Calu3 (cell line): ENCODE results near the gene NCF4. TPM values are rescaled to one million over a fixed set of nuclear protein-coding genes. Genes with fewer than 3 reads are reported as not detected.

Experiments
- BruUV-seq: library from RNA; stranded (reverse); fragments of 400-500 nt; replicated peaks from 2 replicates; lab custom pipeline; 2021; lab: Mats Ljungman, UMichigan
- CTCF ChIA-PET: fragments of 300-600 bp; sonication (Branson Sonifier 250); formaldehyde crosslinking; loops from one replicate; lab custom pipeline; 2022; ENCODE audit warnings: antibody characterized with exemption; lab: Charles Lee
- DNase-seq: peaks from one replicate; pipeline ENCODE4 v3.0.0; 2022
- H3K27ac Mint-ChIP-seq: one replicate; pipeline ENCODE4 v1.8.0; 2022; ENCODE audit warnings: mixed read lengths; ENCODE audit not compliant: unreplicated experiment
- H3K27me3 Mint-ChIP-seq: one replicate; pipeline ENCODE4 v1.8.0; 2022; ENCODE audit warnings: mixed read lengths; ENCODE audit not compliant: unreplicated experiment
- H3K36me3 Mint-ChIP-seq: one replicate; pipeline ENCODE4 v1.8.0; 2022; ENCODE audit warnings: mild to moderate bottlenecking, moderate library complexity, mixed read lengths; ENCODE audit not compliant: insufficient read depth, unreplicated experiment
- H3K4me1 Mint-ChIP-seq: one replicate; pipeline ENCODE4 v1.8.0; 2022; ENCODE audit warnings: mild to moderate bottlenecking, low read depth, mixed read lengths; ENCODE audit not compliant: unreplicated experiment
- H3K4me3 Mint-ChIP-seq: one replicate; pipeline ENCODE4 v1.8.0; 2022; ENCODE audit warnings: mild to moderate bottlenecking, low read depth, moderate library complexity, mixed read lengths; ENCODE audit not compliant: unreplicated experiment
- H3K9me3 Mint-ChIP-seq: one replicate; pipeline ENCODE4 v1.8.0; 2022; ENCODE audit warnings: low read depth, mixed read lengths; ENCODE audit not compliant: unreplicated experiment
- intact Hi-C: fragments of 100-400 bp; cut with micrococcal nuclease; formaldehyde crosslinking; loops from one replicate; pipeline ENCODE4 v1.10.0; 2022; ENCODE audit not compliant: unreplicated experiment
- total RNA-seq: library from RNA; stranded (reverse); gene quantifications from 2 replicates; pipeline ENCODE4 v1.2.3, GENCODE V29; 2022
- TF ChIP-seq, protein P1 (sequence below): fragments of 200-600 bp; IDR thresholded peaks from one replicate; pipeline ENCODE4 v1.8.0; 2022; ENCODE audit warnings: antibody characterized with exemption; ENCODE audit not compliant: unreplicated experiment

Gene NCF4
- total RNA-seq, 1 experiment from 2014 or later, result not detected

DNA sequence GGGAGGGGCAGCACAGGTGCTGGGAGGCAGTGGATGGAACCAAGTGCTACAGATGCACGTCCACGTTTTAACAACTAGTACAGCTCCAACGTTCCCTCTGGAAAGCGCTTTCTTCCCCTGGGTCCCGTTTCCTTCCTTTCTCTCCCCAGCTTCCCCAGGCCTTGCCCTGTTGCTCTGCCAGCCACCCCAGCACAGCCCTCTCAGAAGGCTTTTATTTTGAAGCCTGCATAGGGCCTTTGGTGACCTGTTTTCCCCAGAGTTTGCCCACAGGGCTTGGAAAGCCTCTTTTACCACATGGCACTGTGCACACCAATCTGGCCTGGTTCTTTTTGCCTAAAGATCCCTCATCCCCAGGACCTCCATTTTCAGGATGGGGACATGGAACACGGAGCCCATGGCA lies 13.9 kb upstream of the NCF4 start:
- DNase-seq, result no peak
- no TSS peak for BruUV-seq
- intact Hi-C loops, result no loop called here
- TF ChIP-seq, protein P1, sequence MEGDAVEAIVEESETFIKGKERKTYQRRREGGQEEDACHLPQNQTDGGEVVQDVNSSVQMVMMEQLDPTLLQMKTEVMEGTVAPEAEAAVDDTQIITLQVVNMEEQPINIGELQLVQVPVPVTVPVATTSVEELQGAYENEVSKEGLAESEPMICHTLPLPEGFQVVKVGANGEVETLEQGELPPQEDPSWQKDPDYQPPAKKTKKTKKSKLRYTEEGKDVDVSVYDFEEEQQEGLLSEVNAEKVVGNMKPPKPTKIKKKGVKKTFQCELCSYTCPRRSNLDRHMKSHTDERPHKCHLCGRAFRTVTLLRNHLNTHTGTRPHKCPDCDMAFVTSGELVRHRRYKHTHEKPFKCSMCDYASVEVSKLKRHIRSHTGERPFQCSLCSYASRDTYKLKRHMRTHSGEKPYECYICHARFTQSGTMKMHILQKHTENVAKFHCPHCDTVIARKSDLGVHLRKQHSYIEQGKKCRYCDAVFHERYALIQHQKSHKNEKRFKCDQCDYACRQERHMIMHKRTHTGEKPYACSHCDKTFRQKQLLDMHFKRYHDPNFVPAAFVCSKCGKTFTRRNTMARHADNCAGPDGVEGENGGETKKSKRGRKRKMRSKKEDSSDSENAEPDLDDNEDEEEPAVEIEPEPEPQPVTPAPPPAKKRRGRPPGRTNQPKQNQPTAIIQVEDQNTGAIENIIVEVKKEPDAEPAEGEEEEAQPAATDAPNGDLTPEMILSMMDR, result no peak
- Mint-ChIP-seq H3K9me3 (no peaks in the 10 kb centered on the region), H3K27ac (no peak overlapping the region), H3K4me1 (no peaks in the 10 kb centered on the region), H3K36me3 (no peaks in the 10 kb centered on the region), H3K27me3 (peaks cover 100% of the 10 kb centered on the region), H3K4me3 (no peak overlapping the region)
- CTCF ChIA-PET, result no interaction called here

DNA sequence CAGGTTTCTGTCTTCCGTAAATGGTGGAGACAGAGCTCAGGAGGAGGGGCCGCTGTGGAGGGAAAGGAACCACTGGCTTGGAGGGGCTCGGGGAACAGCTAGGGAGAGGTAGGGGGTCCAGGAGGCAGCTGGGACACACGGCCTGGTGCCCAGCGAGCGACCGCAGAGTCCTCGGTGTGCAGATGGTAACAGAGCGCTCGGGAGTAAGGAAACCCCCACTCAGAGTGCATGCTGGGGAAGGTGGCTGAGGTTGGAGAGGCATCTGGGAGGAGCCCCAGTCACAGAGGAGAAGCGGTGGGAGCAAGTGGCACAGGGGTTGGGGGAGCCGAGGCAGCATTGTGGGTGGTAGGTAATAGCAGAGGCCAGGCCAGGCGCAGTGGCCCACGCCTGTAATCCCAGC lies 10.8 kb upstream of the NCF4 start:
- CTCF ChIA-PET, result interaction anchor here (0.6 kb wide), 1 partner anchor 304 kb away, joined by 5 read pairs; no protein-coding TSS in a partner anchor
- intact Hi-C loops, result no loop called here
- DNase-seq, result no peak
- Mint-ChIP-seq H3K9me3 (no peaks in the 10 kb centered on the region), H3K4me1 (peaks cover 7% of the 10 kb centered on the region), H3K27me3 (peaks cover 89% of the 10 kb centered on the region), H3K36me3 (no peaks in the 10 kb centered on the region), H3K27ac (no peak overlapping the region), H3K4me3 (no peak overlapping the region)
- no TSS peak for BruUV-seq
- TF ChIP-seq, protein P1, result no peak

DNA sequence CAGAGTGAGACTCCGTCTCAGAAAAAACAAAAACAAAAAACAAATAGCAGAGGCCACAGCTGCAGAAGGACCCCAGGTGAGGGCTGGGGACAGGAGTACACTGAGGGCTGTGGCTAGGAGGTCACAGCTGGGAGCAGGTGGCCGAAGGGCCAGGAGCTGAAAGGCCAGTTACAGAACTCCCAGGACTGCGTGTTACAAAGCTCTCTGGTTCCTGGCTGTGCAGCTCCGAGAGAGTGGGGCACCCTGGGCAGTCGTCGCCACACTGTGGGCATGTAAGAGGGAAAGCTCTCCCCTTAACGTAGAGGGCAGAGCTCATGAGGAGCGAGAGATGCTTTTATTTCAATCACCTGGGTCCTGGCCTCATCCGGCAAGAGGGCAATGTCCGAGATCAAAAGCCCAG lies 10.1 kb upstream of the NCF4 start:
- BruUV-seq, result no TSS peak
- no peak overlapping the region for H3K4me3 Mint-ChIP-seq
- no peak for DNase-seq

DNA sequence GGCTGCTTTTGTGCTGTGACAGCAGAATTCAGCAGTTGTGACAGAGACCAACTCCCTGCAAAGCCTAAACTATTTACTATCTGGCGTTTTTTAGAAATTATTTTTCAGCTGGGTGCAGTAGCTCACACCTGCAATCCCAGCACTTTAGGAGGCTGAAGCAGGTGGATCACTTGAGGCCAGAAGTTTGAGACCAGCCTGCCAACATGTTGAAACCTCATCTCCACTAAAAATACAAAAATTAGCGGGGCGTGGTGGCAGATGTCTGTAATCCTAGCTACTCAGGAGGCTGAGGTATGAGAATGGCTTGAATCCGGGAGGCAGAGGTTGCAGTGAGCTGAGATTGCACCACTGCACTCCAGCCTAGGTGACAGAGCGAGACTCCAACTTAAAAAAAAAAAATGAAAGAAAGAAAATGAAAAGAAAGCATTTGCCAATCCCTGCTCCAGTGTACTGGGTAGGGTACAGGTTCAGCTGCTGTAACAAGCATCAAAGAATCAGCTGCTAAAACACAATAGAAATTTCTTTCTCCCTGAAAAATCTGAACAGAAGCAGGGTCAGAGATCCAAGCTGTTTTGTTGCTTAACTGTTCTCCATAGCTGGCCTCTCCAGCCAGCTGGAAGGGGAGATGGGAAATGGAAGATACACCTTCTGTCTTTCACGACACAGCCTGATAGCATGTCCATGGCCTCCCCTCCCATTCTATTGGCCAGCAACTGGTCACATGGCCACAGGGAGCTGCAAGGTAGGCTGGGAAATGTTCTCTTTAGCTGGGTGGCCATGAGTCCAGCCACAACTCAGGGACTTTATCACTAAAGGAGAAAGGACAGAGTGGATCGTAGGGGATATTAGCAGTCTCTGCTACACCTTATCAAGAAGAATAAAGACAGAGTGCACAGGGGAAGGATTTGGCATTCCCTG lies 8.5 kb upstream of the NCF4 start:
- Mint-ChIP-seq H3K9me3 (no peaks in the 10 kb centered on the region), H3K36me3 (no peaks in the 10 kb centered on the region), H3K27me3 (peaks cover 82% of the 10 kb centered on the region), H3K4me3 (no peak overlapping the region), H3K27ac (no peak overlapping the region), H3K4me1 (peaks cover 17% of the 10 kb centered on the region)
- CTCF ChIA-PET, result interaction anchor here (0.5 to 1.6 kb wide), 3 partner anchors 8 to 291 kb away, joined by 3 to 8 read pairs (median 3); partner anchors contain the start of gene NCF4
- intact Hi-C loops, result no loop called here
- BruUV-seq, result no TSS peak
- DNase-seq, result no peak
- TF ChIP-seq, protein P1, result no peak

More for the DNA sequence above, 10.1 kb upstream of the NCF4 start:
- CTCF ChIA-PET, result interaction anchor here (0.6 kb wide), 1 partner anchor 304 kb away, joined by 5 read pairs; no protein-coding TSS in a partner anchor
- H3K36me3 Mint-ChIP-seq, result no peaks in the 10 kb centered on the region
- TF ChIP-seq, protein P1, result no peak
- peaks cover 83% of the 10 kb centered on the region for H3K27me3 Mint-ChIP-seq
- peaks cover 7% of the 10 kb centered on the region for H3K4me1 Mint-ChIP-seq
- H3K27ac Mint-ChIP-seq, result no peak overlapping the region
- intact Hi-C loops, result no loop called here
- no peaks in the 10 kb centered on the region for H3K9me3 Mint-ChIP-seq
